ENCODE measurements around the gene PDS5A. TPM values are rescaled to one million over a fixed set of nuclear protein-coding genes. Genes with fewer than 3 reads are reported as not detected.

Gene PDS5A
- total and polyA plus RNA-seq, 2 donors (not counting 1 experiment from before 2014, with no cell fraction given), result 46.9 to 74.0 TPM

DNA sequence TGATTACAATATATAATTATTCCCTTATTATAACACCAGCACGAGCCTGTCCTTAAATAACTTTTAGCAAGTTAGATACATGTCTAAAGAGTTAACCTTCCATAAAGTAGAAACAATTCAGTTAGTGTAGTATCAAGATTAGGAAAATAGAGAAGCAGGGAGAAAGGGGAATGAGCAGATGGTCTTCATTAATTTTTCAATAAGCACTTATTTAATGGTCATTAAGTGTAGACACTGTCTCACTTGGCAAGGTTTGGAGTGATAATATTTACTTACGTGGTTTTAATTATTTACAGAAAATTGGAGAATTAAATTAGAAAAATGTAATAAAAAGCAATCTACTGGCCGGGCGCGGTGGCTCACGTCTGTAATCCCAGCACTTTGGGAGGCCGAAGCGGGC lies 99.7 kb downstream of the PDS5A start:
- H3K36me3 ChIP-seq (ENCODE audit: control insufficient read depth, insufficient read depth, low read length), result peaks cover 4% of the 10 kb centered on the region
- no peak for DNase-seq (ENCODE audit: low read depth in 2 of 2)

DNA sequence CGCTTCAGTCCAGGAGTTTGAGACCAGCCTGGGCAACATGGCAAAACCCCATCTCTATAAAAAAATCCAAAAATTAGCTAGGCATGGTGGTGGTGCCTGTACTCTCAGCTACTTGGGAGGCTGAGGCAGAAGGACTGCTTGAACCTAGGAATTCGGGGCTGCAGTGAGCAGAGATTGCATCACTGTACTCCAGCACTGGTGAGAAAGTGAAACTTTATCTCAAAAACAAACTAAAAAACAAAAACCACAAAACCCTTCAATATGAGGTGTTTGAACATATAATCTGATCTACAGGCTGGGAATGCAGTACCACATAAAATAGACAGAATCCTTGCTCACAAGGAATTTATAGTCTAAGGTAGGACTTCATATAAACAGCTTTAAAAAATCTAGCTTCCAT lies 103.9 kb downstream of the PDS5A start:
- Histone ChIP-seq H3K4me2 (ENCODE audit: extremely low read depth, insufficient read depth, low read length) (no peak overlapping the region), H3K4me3 (replicated peaks in 1 of 4; ENCODE audit: control extremely low read depth in 1 of 4, insufficient read depth in 1 of 4, low read depth in 3 of 4, low read length in 4 of 4) (no peak overlapping the region), H4K20me1 (ENCODE audit: control insufficient read depth, extremely low read depth, insufficient read depth, low read length) (no peaks in the 10 kb centered on the region), H3K27ac (ENCODE audit: insufficient read depth, low read length) (no peak overlapping the region), H3K27me3 (ENCODE audit: control insufficient read depth, insufficient read depth, low read length) (no peaks in the 10 kb centered on the region), H3K9ac (ENCODE audit: insufficient read depth, low read length) (no peak overlapping the region), H3K36me3 (ENCODE audit: control insufficient read depth, insufficient read depth, low read length) (peaks cover 4% of the 10 kb centered on the region), H3K9me3 (ENCODE audit: control insufficient read depth, insufficient read depth, low read depth, low read length) (no peaks in the 10 kb centered on the region), H2AFZ (ENCODE audit: low read length) (no peak overlapping the region), H3K4me1 (ENCODE audit: control insufficient read depth, extremely low read depth, insufficient read depth, low read length) (no peaks in the 10 kb centered on the region), H3K79me2 (ENCODE audit: control insufficient read depth, insufficient read depth, low read length) (no peaks in the 10 kb centered on the region)
- TF ChIP-seq EZH2 (IDR thresholded peaks at IDR 0.05; ENCODE audit: low read length, missing control alignments), result no peak
- TF ChIP-seq, protein P1, sequence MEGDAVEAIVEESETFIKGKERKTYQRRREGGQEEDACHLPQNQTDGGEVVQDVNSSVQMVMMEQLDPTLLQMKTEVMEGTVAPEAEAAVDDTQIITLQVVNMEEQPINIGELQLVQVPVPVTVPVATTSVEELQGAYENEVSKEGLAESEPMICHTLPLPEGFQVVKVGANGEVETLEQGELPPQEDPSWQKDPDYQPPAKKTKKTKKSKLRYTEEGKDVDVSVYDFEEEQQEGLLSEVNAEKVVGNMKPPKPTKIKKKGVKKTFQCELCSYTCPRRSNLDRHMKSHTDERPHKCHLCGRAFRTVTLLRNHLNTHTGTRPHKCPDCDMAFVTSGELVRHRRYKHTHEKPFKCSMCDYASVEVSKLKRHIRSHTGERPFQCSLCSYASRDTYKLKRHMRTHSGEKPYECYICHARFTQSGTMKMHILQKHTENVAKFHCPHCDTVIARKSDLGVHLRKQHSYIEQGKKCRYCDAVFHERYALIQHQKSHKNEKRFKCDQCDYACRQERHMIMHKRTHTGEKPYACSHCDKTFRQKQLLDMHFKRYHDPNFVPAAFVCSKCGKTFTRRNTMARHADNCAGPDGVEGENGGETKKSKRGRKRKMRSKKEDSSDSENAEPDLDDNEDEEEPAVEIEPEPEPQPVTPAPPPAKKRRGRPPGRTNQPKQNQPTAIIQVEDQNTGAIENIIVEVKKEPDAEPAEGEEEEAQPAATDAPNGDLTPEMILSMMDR (conservative IDR thresholded peaks at IDR 0.05 in 1 of 2, IDR thresholded peaks at IDR 0.05 in 1 of 2; ENCODE audit: low read depth in 1 of 2, low read length in 2 of 2), result no peak
- DNase-seq (ENCODE audit: low read depth in 2 of 2), result peak; percentile 15 to 24

More for the DNA sequence above, 99.7 kb downstream of the PDS5A start:
- Histone ChIP-seq H3K9me3 (ENCODE audit: control insufficient read depth, insufficient read depth, low read depth, low read length) (no peaks in the 10 kb centered on the region), H3K4me3 (replicated peaks in 1 of 4; ENCODE audit: control extremely low read depth in 1 of 4, insufficient read depth in 1 of 4, low read depth in 3 of 4, low read length in 4 of 4) (no peak overlapping the region), H3K4me2 (ENCODE audit: extremely low read depth, insufficient read depth, low read length) (no peak overlapping the region), H3K79me2 (ENCODE audit: control insufficient read depth, insufficient read depth, low read length) (no peaks in the 10 kb centered on the region), H2AFZ (ENCODE audit: low read length) (no peak overlapping the region), H3K4me1 (ENCODE audit: control insufficient read depth, extremely low read depth, insufficient read depth, low read length) (no peaks in the 10 kb centered on the region), H3K27me3 (ENCODE audit: control insufficient read depth, insufficient read depth, low read length) (no peaks in the 10 kb centered on the region), H3K9ac (ENCODE audit: insufficient read depth, low read length) (no peak overlapping the region), H3K27ac (ENCODE audit: insufficient read depth, low read length) (no peak overlapping the region), H4K20me1 (ENCODE audit: control insufficient read depth, extremely low read depth, insufficient read depth, low read length) (no peaks in the 10 kb centered on the region)
- TF ChIP-seq, protein P1 (conservative IDR thresholded peaks at IDR 0.05 in 1 of 2, IDR thresholded peaks at IDR 0.05 in 1 of 2; ENCODE audit: low read depth in 1 of 2, low read length in 2 of 2), result no peak
- TF ChIP-seq EZH2 (IDR thresholded peaks at IDR 0.05; ENCODE audit: low read length, missing control alignments), result no peak

GRCh38 chr4:39865280-39865679 lies 112.4 kb downstream of the PDS5A start:
- Histone ChIP-seq H3K4me1 (ENCODE audit: control insufficient read depth, extremely low read depth, insufficient read depth, low read length) (no peaks in the 10 kb centered on the region), H3K9me3 (ENCODE audit: control insufficient read depth, insufficient read depth, low read depth, low read length) (no peaks in the 10 kb centered on the region), H3K9ac (ENCODE audit: insufficient read depth, low read length) (no peak overlapping the region), H3K79me2 (ENCODE audit: control insufficient read depth, insufficient read depth, low read length) (no peaks in the 10 kb centered on the region), H3K36me3 (ENCODE audit: control insufficient read depth, insufficient read depth, low read length) (no peaks in the 10 kb centered on the region), H2AFZ (ENCODE audit: low read length) (no peak overlapping the region), H3K27me3 (ENCODE audit: control insufficient read depth, insufficient read depth, low read length) (no peaks in the 10 kb centered on the region), H3K4me2 (ENCODE audit: extremely low read depth, insufficient read depth, low read length) (no peak overlapping the region), H4K20me1 (ENCODE audit: control insufficient read depth, extremely low read depth, insufficient read depth, low read length) (no peaks in the 10 kb centered on the region), H3K27ac (ENCODE audit: insufficient read depth, low read length) (no peak overlapping the region), H3K4me3 (replicated peaks in 1 of 4; ENCODE audit: control extremely low read depth in 1 of 4, insufficient read depth in 1 of 4, low read depth in 3 of 4, low read length in 4 of 4) (no peak overlapping the region)
- DNase-seq (ENCODE audit: low read depth in 2 of 2), result no peak
- TF ChIP-seq, protein P1 (conservative IDR thresholded peaks at IDR 0.05 in 1 of 2, IDR thresholded peaks at IDR 0.05 in 1 of 2; ENCODE audit: low read depth in 1 of 2, low read length in 2 of 2), result no peak
- no peak for TF ChIP-seq EZH2 (IDR thresholded peaks at IDR 0.05; ENCODE audit: low read length, missing control alignments)

Data from fibroblast of lung (primary cell).